ENCODE measurements around the gene ACY1. TPM values are rescaled to one million over a fixed set of nuclear protein-coding genes. Genes with fewer than 3 reads are reported as not detected.
"Not testable (repeated sequence)": the region's sequence is repeated elsewhere in the genome, so short reads cannot be mapped to it uniquely, and the experiment has no call there.

ACY1 gene
- total RNA-seq, 1 experiment from 2014 or later: 164 TPM

- H3K36me3 Mint-ChIP-seq (ENCODE audit: insufficient read depth, unreplicated experiment): peaks cover 13% of the 10 kb centered on the region
- TF ChIP-seq, protein P1, sequence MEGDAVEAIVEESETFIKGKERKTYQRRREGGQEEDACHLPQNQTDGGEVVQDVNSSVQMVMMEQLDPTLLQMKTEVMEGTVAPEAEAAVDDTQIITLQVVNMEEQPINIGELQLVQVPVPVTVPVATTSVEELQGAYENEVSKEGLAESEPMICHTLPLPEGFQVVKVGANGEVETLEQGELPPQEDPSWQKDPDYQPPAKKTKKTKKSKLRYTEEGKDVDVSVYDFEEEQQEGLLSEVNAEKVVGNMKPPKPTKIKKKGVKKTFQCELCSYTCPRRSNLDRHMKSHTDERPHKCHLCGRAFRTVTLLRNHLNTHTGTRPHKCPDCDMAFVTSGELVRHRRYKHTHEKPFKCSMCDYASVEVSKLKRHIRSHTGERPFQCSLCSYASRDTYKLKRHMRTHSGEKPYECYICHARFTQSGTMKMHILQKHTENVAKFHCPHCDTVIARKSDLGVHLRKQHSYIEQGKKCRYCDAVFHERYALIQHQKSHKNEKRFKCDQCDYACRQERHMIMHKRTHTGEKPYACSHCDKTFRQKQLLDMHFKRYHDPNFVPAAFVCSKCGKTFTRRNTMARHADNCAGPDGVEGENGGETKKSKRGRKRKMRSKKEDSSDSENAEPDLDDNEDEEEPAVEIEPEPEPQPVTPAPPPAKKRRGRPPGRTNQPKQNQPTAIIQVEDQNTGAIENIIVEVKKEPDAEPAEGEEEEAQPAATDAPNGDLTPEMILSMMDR (IDR thresholded peaks at IDR 0.05; ENCODE audit: unreplicated experiment): no peak
- H3K9me3 Mint-ChIP-seq (ENCODE audit: unreplicated experiment): no peaks in the 10 kb centered on the region
- H3K4me1 Mint-ChIP-seq (ENCODE audit: insufficient read depth, unreplicated experiment): peaks cover 31% of the 10 kb centered on the region
- ChIA-PET CTCF (interaction anchor here (0.8 to 1.9 kb wide), 4 partner anchors 9 to 15 kb away, joined by 3 to 6 read pairs (median 4); partner anchors contain the start of genes ABHD14B and RPL29), POLR2A (interaction anchor here (0.7 to 2.1 kb wide), 2 partner anchors 9 to 11 kb away, joined by 4 to 7 read pairs; partner anchors contain the start of genes ABHD14A and RPL29)
- no TSS peak for BruUV-seq (replicated peaks)
- no peak overlapping the region for H3K27ac Mint-ChIP-seq (ENCODE audit: low read depth, unreplicated experiment)
- DNase-seq (ENCODE audit: unreplicated experiment): no peak
- no peak overlapping the region for H3K4me3 Mint-ChIP-seq (ENCODE audit: unreplicated experiment)
- intact Hi-C loops (cut with micrococcal nuclease): no loop called here
- H3K27me3 Mint-ChIP-seq (ENCODE audit: insufficient read depth, unreplicated experiment): no peaks in the 10 kb centered on the region
Observed at GRCh38 chr3:51986010-51986947, 2.9 kb downstream of the ACY1 start.

DNA sequence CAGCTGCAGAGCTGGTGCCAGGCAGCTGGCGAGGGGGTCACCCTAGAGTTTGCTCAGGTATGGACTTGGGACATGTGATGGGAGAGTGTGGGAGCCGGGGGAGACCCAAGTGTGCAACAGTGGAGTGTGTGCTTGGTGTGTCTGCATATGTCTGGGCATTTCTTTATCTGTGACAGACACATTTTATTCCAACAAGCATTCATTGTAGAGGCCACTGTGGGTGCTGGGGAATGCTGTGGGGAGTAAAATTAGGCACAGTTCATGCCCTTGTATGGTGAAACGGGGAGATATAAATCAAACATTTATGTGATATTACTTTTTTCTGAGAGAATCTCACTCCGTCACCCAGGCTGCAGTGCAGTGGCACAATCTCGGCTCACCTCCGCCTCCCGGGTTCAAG, 4.2 kb downstream of the ACY1 start:
- ChIA-PET CTCF (interaction anchor here (0.6 to 1.9 kb wide), 3 partner anchors 8 to 49 kb away, joined by 3 to 5 read pairs (median 4); partner anchors contain the start of gene RPL29), POLR2A (interaction anchor here (2.1 kb wide), 1 partner anchor 8 kb away, joined by 7 read pairs; the partner anchor contains the start of gene RPL29)
- H3K36me3 Mint-ChIP-seq (ENCODE audit: insufficient read depth, unreplicated experiment): peaks cover 22% of the 10 kb centered on the region
- H3K27me3 Mint-ChIP-seq (ENCODE audit: insufficient read depth, unreplicated experiment): no peaks in the 10 kb centered on the region
- H3K9me3 Mint-ChIP-seq (ENCODE audit: unreplicated experiment): no peaks in the 10 kb centered on the region
- H3K4me3 Mint-ChIP-seq (ENCODE audit: unreplicated experiment): no peak overlapping the region
- H3K27ac Mint-ChIP-seq (ENCODE audit: low read depth, unreplicated experiment): no peak overlapping the region
- DNase-seq (ENCODE audit: unreplicated experiment): no peak
- BruUV-seq (replicated peaks): no TSS peak
- intact Hi-C loops (cut with micrococcal nuclease): no loop called here
- TF ChIP-seq, protein P1 (IDR thresholded peaks at IDR 0.05; ENCODE audit: unreplicated experiment): no peak
- H3K4me1 Mint-ChIP-seq (ENCODE audit: insufficient read depth, unreplicated experiment): peaks cover 27% of the 10 kb centered on the region

DNA sequence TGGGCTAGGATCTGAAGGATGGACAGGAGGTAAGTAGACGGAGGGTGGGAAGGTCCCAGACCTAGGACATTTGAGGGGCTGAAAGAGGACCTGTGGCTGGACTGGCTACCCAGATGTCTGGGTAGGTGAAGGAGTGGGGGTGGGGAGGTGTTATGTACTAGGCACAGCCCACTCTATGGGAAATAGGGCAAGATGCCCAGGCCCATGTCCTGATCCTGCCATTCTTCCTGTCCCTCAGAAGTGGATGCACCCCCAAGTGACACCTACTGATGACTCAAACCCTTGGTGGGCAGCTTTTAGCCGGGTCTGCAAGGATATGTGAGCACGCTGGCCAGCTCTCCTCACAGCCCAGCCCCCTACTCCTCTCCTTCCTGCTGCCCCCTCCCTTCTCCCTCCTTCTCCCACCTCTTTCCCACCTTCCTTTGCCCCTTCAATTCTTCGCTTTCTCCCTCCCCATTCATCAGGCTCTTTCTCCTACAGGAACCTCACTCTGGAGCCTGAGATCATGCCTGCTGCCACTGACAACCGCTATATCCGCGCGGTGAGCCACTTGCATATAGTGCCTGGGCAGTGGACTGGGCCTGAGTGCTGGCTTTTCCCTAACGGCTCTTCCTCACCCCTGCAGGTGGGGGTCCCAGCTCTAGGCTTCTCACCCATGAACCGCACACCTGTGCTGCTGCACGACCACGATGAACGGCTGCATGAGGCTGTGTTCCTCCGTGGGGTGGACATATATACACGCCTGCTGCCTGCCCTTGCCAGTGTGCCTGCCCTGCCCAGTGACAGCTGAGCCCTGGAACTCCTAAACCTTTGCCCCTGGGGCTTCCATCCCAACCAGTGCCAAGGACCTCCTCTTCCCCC, 5.2 kb downstream of the ACY1 start:
- intact Hi-C loops (cut with micrococcal nuclease): no loop called here
- CTCF ChIA-PET: interaction anchor here (0.8 kb wide), 2 partner anchors 13 to 46 kb away, joined by 3 to 4 read pairs; no protein-coding TSS in a partner anchor
- no TSS peak for BruUV-seq (replicated peaks)

GRCh38 chr3:51990501-51990971, 7.2 kb downstream of the ACY1 start:
- H3K27ac Mint-ChIP-seq (ENCODE audit: low read depth, unreplicated experiment); BruUV-seq (replicated peaks); H3K4me3 Mint-ChIP-seq (ENCODE audit: unreplicated experiment); H3K9me3 Mint-ChIP-seq (ENCODE audit: unreplicated experiment); H3K4me1 Mint-ChIP-seq (ENCODE audit: insufficient read depth, unreplicated experiment); DNase-seq (ENCODE audit: unreplicated experiment); intact Hi-C loops (cut with micrococcal nuclease); H3K27me3 Mint-ChIP-seq (ENCODE audit: insufficient read depth, unreplicated experiment): not testable (repeated sequence)
- ChIA-PET POLR2A (interaction anchor here (0.6 to 2.9 kb wide), 4 partner anchors 8 to 67 kb away, joined by 3 to 30 read pairs (median 6); partner anchors contain the start of gene ACY1), CTCF (interaction anchor here (0.9 to 3.0 kb wide), 2 partner anchors 7 to 18 kb away, joined by 3 to 12 read pairs; partner anchors contain the start of gene ACY1)
- peaks cover 52% of the 10 kb centered on the region for H3K36me3 Mint-ChIP-seq (ENCODE audit: insufficient read depth, unreplicated experiment)

More for the DNA sequence above, 5.2 kb downstream of the ACY1 start:
- Mint-ChIP-seq H3K4me3 (ENCODE audit: unreplicated experiment) (no peak overlapping the region), H3K27me3 (ENCODE audit: insufficient read depth, unreplicated experiment) (no peaks in the 10 kb centered on the region), H3K4me1 (ENCODE audit: insufficient read depth, unreplicated experiment) (peaks cover 20% of the 10 kb centered on the region), H3K9me3 (ENCODE audit: unreplicated experiment) (no peaks in the 10 kb centered on the region), H3K27ac (ENCODE audit: low read depth, unreplicated experiment) (peak overlapping the region; percentile 47), H3K36me3 (ENCODE audit: insufficient read depth, unreplicated experiment) (peaks cover 32% of the 10 kb centered on the region)
- TF ChIP-seq, protein P1 (IDR thresholded peaks at IDR 0.05; ENCODE audit: unreplicated experiment): no peak
- no peak for DNase-seq (ENCODE audit: unreplicated experiment)
- POLR2A ChIA-PET: no interaction called here

Data from MCF 10A (cell line).